DOHH2 (cell line): Measurements from ENCODE around the gene XPC.

ENCODE experiments used
- H3F3A ChIP-seq: fragments of 200-600 bp; sonication (generic), shearing (Covaris generic); 2 replicates; pipeline ENCODE4 v1.6.0; 2016; ENCODE audit warnings: antibody characterized with exemption, mild to moderate bottlenecking; ENCODE audit not compliant: control insufficient read depth, insufficient read depth
- H3K27ac ChIP-seq: fragments of 200-600 bp; sonication (generic); 2 replicates; pipeline ENCODE4 v1.5.1; 2014; ENCODE audit warnings: low read depth, mild to moderate bottlenecking, low read length, moderate library complexity
- H3K27me3 ChIP-seq: fragments of 200-600 bp; sonication (generic); 2 replicates; pipeline ENCODE4 v1.6.1; 2014; ENCODE audit warnings: mild to moderate bottlenecking, low read length, mixed read lengths; ENCODE audit not compliant: control insufficient read depth
- H3K36me3 ChIP-seq: fragments of 200-600 bp; sonication (generic); 2 replicates; pipeline ENCODE4 v1.6.1; 2014; ENCODE audit warnings: mild to moderate bottlenecking, low read length, moderate library complexity, mixed read lengths; ENCODE audit not compliant: control insufficient read depth
- H3K4me1 ChIP-seq: fragments of 200-600 bp; sonication (generic); 2 replicates; pipeline ENCODE4 v1.6.1; 2014; ENCODE audit warnings: mild to moderate bottlenecking, low read length, mixed read lengths; ENCODE audit not compliant: control insufficient read depth
- H3K4me2 ChIP-seq: fragments of 200-600 bp; sonication (generic); 2 replicates; pipeline ENCODE4 v1.6.0; 2014; ENCODE audit warnings: mild to moderate bottlenecking, low read length, moderate library complexity
- H3K4me3 ChIP-seq: fragments of 200-600 bp; sonication (generic); 2 replicates; pipeline ENCODE4 v1.5.1; 2014; ENCODE audit warnings: mild to moderate bottlenecking, low read length, mixed read lengths
- H3K79me2 ChIP-seq: fragments of 200-600 bp; sonication (generic); 2 replicates; pipeline ENCODE4 v1.6.1; 2014; ENCODE audit warnings: mild to moderate bottlenecking, low read length, mixed read lengths; ENCODE audit not compliant: control insufficient read depth
- H3K9me2 ChIP-seq: fragments of 200-600 bp; sonication (generic); replicated peaks from 2 replicates; pipeline ENCODE4 v1.6.1; 2014; ENCODE audit warnings: mild to moderate bottlenecking, low read length, mixed read lengths; ENCODE audit not compliant: control insufficient read depth
- H3K9me3 ChIP-seq: fragments of 200-600 bp; sonication (generic); 2 replicates; pipeline ENCODE4 v1.6.1; 2014; ENCODE audit warnings: antibody characterized with exemption, low read length, mixed read lengths; ENCODE audit not compliant: control insufficient read depth, insufficient read depth
- H4K20me1 ChIP-seq: fragments of 200-600 bp; sonication (generic); 2 replicates; pipeline ENCODE4 v1.6.0; 2014; ENCODE audit warnings: low read depth, mild to moderate bottlenecking, antibody characterized with exemption, low read length, moderate library complexity; ENCODE audit not compliant: control insufficient read depth, insufficient read depth
- CTCF ChIP-seq: fragments of 200-600 bp; sonication (generic); IDR thresholded peaks from one replicate; pipeline ENCODE4 v1.5.1; 2014; ENCODE audit warnings: antibody characterized with exemption, mild to moderate bottlenecking, low read depth, low read length; ENCODE audit not compliant: poor library complexity, severe bottlenecking
- EZH2phosphoT487 ChIP-seq: fragments of 200-600 bp; sonication (generic); IDR thresholded peaks from 2 replicates; pipeline ENCODE4 v1.6.1; 2017; ENCODE audit warnings: borderline replicate concordance, mild to moderate bottlenecking, antibody characterized with exemption, low read length, moderate library complexity, mixed read lengths

XPC gene

GRCh38 chr3:14147617-14148016 is 30.8 kb downstream of the XPC start:
- H3K4me3 ChIP-seq: no peak overlapping the region
- no peaks in the 10 kb centered on the region for H3K27me3 ChIP-seq
- H3K79me2 ChIP-seq: no peaks in the 10 kb centered on the region
- H4K20me1 ChIP-seq: no peaks in the 10 kb centered on the region
- H3K9me3 ChIP-seq: no peaks in the 10 kb centered on the region
- no peak overlapping the region for H3K27ac ChIP-seq
- no peak overlapping the region for H3K4me2 ChIP-seq
- H3K9me2 ChIP-seq: no peaks in the 10 kb centered on the region
- no peaks in the 10 kb centered on the region for H3K4me1 ChIP-seq
- H3K36me3 ChIP-seq: peaks cover 54% of the 10 kb centered on the region
- H3F3A ChIP-seq: peaks cover 9% of the 10 kb centered on the region
- TF ChIP-seq CTCF: no peak
- no peak for TF ChIP-seq EZH2phosphoT487

GRCh38 chr3:14147066-14147435 is 31.4 kb downstream of the XPC start:
- peaks cover 51% of the 10 kb centered on the region for H3K36me3 ChIP-seq

GRCh38 chr3:14146381-14147065 is 31.9 kb downstream of the XPC start:
- no peak overlapping the region for H3K27ac ChIP-seq
- H3K27me3 ChIP-seq: no peaks in the 10 kb centered on the region
- H3K9me3 ChIP-seq: no peaks in the 10 kb centered on the region
- TF ChIP-seq EZH2phosphoT487 (no peak), CTCF (no peak)
- H3F3A ChIP-seq: peaks cover 13% of the 10 kb centered on the region
- H3K9me2 ChIP-seq: no peaks in the 10 kb centered on the region
- H3K36me3 ChIP-seq: peaks cover 46% of the 10 kb centered on the region
- H3K4me2 ChIP-seq: no peak overlapping the region
- H3K4me1 ChIP-seq: no peaks in the 10 kb centered on the region
- no peaks in the 10 kb centered on the region for H4K20me1 ChIP-seq
- no peaks in the 10 kb centered on the region for H3K79me2 ChIP-seq
- no peak overlapping the region for H3K4me3 ChIP-seq

More at GRCh38 chr3:14147066-14147435, 31.4 kb downstream of the XPC start:
- Histone ChIP-seq H3F3A (peaks cover 13% of the 10 kb centered on the region), H3K4me1 (no peaks in the 10 kb centered on the region), H3K9me2 (no peaks in the 10 kb centered on the region), H3K27ac (no peak overlapping the region), H4K20me1 (no peaks in the 10 kb centered on the region), H3K27me3 (no peaks in the 10 kb centered on the region), H3K4me2 (no peak overlapping the region), H3K9me3 (no peaks in the 10 kb centered on the region), H3K4me3 (no peak overlapping the region), H3K79me2 (no peaks in the 10 kb centered on the region)
- TF ChIP-seq EZH2phosphoT487 (no peak), CTCF (no peak)
